Measurements from ENCODE around the gene NOTCH2.

The NOTCH2 gene

DNA sequence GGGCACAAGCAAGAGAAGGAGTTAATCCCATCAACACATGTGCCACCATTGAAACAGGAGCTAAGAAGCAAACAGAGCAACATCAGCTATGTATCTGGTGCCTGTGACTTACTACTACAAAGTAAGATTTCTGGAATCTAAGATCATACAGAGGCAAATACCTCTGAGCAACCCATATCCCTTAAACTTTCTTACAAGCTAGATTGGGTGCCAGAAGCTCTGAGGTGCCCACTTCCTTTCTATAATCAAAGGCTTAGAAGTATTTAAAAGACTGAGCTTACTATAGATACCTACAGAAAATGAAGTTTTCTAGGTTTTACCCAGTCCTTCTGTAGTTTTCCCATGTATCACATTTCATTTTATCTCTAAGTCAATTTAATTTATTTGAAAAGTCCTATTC lies 128.8 kb downstream of the NOTCH2 start:
- DNase-seq, result no peak

DNA sequence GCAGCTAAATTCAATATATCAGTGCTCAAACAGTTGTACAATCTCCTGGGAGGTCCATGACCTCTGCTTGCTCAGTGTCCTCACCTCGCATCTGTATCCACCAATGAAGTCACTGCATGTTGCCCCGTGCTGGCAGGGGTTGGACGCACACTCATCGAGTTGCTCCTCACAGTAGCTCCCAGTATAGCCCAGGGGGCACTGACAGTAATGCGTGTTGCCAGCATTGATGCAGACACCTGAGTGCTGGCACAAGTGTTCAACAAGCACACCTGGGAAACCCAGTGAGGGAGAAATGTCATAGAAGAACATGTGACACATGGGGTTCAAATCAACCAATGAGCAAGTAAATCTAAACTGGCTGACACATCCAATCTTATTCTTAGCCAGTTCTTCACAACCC lies 132.3 kb downstream of the NOTCH2 start:
- no peak for DNase-seq

DNA sequence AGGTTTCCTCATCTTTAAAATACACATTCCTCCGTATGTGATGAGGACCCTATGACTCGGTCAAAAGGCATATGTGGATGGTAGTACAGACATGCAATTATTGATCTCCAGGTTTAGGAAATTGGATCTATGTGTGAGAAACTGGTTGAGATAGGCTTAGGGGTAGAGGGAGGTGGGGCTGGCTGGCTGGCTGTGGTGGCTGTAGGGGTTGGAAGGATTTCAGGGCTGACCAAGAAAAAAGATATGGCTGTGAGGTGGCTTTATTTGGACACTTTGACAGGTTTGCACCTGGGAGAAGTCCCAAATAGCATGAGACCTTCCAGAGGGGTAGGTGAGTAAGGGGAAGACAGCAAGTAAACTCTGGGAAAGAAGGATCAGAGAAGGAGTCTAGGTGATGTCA lies 133.5 kb downstream of the NOTCH2 start:
- no peak for DNase-seq

DNA sequence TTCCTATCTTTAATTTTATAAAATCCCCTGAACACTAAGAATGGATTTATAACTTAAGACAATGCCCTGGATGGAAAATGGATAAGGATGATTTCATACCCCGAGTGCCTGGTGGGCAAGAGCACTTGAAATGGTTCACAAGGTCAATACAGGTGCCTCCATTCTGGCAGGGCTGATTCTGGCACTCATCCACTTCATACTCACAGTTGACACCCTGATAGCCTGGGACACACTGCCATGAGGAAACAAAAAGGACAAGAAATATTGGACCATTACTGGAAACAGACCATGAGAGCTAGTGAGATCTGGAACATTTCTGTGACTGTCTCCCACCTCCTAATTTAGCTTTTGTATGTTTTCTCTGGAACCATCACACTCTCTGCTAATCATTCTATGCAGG lies 134.1 kb downstream of the NOTCH2 start:
- DNase-seq, result no peak

DNA sequence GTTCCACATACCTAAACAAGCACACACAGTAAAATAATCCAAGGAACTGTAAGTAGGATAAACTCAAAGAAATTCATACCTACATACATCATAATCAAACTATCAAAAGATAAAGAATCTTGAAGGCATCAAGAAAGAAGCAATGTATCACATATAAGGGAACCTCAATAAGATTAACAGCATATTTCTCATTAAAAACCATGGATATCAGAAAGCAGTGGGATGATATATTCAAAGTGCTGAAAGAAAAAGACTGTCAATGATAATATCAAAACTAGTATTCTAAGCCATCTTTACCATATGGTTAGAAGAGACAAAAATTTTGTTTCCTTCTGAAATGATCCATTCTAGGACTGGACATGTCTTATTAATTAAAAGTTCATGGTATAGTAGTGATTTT lies 136.1 kb downstream of the NOTCH2 start:
- no peak for DNase-seq

DNA sequence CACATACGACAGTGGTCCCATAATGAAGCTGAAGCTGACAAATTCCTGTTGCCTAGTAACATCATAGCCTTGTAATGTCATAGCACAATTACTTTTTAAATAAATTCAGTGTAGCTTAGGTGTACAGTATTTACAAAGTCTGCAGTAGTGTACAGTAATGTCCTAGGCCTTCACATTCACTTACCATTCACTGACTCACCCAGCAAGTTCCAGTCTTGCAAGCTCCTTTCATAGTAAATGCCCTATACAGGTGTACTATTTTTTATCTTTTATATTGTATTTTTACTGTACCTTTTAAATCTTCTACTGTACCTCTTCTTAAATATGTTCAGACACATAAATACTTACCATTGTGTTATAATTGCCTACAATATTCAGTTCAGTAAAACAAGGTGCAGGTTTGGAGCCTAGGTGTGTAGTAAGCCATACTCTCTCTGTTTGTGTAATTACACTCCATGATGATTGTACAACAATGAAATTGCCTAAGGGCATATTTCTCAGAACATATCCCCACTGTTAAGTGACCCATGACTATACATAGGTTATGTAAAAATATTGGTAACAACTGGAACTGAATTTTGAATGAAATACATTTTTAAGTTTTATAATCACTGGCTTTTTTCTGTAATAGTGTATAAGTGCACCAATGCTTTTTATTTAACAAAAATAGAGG lies 139.7 kb downstream of the NOTCH2 start:
- no peak for DNase-seq

DNA sequence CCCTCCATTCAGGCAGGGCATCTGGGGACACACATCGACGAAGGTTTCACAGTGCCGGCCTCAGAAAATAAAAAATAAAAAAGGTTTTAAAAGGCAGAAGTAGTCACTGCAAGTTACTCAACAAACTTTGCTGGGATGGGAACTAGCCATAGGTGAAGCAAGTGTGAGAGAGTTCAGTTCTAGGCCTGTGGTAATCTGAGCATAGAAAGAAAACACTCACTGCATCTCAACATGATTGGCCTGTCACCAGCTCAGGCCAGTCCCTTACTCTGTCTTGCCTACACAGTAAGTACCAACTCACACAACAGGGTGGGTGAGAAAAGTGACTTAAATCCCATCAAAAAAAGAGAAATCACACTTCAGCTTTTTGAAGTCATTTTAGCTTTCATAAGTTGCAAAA lies 142.9 kb downstream of the NOTCH2 start:
- no peak for DNase-seq

DNA sequence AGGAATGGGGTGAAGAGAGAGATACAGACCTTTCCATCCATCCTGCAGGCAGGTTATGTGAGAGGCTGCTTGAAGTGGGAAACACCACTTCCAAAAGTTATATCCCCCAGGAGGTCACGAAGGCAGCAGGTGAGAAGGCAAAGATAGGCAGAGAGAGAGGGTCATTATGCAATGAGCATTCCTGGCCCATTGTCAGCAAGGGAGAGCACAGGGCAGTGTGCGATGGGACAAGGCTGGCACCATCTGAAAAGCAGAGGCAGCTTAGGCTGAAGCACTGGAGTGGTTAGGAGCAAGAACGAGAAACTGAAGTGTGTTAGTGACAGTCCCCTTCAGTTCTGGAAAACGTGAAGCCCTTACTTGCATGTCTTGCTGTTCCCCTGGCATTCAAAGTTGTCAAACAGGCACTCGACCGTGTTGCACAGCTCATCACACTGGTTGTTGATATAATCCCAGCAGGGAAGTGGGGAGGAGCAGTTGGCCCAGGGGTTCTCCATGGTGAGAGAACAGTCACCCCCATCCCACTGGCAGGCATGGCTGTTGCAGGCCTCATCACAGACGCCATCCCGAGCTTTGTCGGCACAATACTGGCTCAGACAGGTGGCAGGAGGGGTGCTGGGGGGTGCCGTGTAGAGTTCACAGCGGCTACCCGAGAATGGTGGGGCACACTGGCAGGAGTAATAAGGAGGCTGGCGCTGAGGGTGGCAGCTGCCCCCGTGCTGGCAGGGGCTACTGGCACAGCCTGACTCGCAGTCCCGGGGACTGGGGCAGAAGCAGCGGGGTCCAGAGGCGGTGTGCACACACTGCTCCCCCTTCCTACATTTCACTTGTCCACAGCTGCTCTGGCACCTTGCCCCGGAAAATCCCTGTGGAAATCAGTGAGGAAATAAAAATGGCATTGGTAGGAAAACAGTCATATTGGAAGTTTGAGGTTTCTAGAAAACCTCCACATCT lies 144.2 kb downstream of the NOTCH2 start:
- no peak for DNase-seq

DNA sequence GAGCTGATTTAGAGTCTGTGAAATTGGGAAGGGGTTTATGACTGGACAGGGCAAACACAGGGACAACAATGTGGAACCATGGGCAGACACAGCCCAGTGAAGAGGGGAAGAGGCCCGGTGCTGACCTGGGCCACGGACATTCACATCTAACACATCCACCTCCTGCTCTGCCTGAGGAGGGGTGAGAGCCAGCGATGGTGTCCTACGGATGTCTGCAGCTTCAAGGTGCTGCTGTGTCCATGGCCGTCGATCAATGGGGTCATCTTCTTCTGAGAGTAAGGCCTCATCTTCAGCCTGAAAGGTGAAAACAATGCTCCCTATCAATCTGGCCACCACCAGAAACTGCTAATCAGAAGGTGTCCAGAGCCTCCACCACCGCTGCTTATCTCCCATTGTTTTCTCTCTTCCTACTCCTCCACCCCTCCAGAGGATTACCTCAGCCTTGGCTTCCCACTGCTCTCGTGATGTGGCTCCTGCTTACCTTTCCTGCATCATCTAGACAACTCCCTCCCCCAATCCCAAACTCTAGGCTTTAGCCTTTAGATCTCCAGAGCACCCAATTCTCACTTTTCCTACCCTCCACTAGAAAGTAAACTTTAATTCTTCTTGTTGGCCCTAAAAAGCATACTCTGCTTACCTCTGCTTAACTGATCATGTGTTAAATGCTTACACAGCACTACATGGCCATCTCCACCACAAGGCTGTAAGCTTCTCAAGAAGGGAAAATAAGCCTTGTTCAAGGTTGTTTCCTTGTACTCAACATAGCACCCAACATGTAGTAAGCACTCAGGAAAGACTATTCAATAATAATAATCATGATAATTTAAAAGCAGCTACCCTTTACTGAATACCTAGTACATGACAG lies 149.1 kb downstream of the NOTCH2 start:
- DNase-seq, result no peak

DNA sequence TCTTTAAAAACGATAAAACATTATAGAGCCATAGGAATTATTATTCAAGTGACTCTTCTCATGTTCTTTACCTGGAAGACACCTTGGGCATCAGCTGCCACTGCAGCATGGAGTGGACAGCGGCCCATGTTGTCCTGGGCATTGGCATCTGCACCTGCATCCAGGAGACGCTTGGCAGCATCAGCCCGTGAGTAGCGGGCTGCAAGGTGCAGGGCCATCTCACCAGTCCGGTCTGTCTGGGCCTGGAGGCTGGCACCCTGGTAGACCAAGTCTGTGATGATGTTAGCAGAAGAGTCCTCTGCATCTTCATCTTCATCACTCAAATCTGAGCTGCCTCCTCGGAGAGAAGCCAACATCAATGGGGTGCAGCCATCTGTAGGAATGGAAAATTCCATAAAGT lies 150.2 kb downstream of the NOTCH2 start:
- no peak for DNase-seq

DNA sequence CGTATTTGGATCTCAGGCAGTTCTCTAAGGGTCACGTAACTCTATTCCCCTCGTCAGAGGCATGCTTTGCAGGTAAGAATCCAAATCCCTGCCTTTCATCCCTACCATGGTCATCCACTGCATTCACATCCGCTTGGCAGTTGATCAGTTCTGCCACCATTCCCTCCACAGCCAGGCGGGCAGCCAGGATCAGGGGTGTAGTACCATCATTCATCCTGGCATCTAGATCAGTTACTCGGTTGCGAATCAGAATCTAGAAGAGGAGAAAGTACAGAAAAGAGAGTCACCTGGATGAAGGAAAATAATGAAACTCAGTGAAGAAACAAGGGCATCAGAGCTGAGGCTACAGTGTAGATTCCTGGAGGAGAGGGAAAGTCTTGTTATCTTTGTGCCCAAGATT lies 151.2 kb downstream of the NOTCH2 start:
- DNase-seq, result no peak

DNA sequence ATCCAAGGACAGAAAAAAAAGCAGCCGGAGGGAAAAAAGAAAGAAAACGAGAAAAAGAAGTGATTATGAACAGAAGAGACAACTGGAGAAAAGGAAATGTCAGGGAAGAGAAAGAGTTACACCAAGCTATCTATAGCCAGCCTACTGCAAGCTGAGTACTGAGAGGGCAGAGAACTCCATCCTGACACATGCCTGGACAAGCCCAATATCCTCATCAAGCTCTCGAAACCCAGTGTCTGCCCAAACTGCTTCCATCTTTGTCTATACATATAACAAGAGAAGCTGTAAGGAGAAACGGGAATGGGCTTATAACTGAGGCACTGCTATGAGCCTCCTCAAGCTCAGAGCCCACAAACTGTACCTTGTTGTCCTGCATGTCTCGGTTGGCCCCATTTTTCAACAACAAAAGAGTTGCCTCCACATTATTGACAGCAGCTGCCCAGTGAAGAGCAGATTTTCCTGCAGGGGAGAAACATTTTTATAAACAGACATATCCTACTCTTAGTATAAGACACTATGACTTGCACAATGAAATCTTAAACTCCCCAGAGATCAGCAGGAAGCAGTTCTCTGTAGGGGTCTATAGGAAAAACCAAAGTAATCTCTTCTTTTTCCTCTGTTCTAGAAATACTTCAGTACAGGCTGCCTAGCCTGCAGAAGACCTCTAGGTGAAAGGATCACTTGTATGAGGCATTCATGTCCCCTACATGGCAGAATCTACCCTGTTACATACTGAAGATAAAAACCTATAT lies 152.0 kb downstream of the NOTCH2 start:
- DNase-seq, result no peak

DNA sequence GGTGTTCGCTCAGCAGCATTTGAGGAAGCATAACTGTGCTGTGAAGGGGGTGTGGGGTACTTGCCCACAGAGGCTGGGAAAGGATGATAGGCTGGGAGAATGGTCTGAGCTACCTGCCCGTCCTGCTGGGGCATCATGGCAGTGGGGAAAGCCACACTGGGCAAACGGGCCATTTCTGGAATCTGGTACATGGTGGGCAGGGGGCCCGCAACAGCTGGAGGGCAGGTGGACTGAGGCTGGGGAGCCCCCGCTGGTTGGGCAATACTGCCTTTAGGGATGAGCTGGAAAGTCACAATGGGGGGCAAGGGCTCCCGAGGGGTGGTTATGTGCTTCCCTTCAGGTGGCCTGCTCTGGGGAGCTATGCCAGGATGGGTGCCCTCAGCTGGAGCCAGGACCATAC lies 153.9 kb downstream of the NOTCH2 start:
- DNase-seq, result no peak

DNA sequence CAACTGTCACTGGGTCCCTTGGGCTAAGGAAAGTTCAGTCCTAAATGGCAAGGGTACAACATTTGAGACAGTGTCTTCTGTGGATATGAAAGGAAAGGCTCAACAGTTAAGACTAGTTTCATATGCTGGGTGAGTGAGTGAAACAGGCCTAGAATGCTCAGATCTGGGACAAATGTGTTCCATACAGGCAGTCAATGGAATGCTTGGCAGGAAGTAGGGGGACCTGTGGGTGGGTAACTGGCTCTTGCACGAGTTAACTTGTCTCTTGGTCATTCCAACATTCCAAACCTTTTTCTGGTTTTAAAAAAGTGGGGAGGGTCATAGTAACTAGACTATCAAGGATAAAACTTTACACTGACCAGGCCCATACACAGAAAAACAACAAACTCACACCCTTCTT lies 155.4 kb downstream of the NOTCH2 start:
- DNase-seq, result no peak

DNA sequence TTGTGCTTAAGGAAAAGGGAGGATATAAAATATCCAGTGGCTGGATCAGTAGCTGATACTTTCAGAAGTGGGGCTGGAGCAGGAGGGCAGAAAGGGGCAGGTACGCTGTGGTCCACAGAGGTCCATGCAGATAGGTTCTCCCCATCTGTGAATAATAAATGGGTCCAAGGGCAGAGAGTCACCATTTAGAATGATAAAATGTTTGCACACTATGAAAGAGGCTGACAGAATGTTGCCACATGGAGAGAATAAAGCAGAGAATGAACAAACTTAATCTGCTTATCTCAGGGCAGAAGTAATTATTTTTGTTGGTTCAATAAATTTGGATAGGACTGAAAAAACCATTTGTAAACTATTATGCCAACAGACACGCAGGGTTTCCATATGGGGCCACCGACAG lies 156.5 kb downstream of the NOTCH2 start:
- no peak for DNase-seq

DNA sequence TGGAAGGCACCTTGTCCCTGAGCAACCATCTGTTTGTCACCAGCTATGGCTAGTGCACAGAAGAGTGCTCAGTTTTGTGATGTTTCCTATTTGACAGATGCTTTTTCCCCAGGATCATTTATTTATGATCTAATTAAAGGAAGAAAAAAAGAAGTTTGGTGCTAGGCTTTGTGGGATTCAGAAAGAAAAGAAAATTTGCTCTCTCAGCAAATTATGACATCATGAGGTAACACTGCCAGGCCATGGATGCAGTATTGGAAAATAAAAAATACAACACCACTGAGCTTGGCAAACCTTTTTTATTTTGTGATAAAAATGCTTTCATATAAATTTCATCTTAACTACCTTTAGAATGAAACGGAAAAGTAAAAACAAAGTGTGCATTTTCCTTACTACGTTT lies 157.7 kb downstream of the NOTCH2 start:
- DNase-seq, result no peak

DNA sequence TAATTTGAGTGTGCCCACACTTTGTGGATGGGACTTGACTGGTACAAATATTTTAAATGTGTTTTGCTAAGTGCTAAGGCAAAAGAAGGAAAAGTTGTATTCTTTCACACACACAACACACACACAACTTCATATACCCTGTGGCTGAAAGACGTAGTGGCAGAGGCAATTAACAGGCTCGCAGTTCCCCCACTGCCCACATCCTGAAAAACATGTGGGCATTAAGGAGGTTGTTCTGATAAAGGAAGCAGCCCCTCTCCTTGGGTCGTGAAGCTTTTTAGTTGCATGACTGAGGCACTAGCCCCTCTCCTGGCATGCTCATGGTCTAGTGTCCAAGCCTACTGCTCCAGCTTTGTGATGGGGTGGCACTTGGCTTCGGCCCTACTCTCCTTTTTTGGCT lies 158.8 kb downstream of the NOTCH2 start:
- no peak for DNase-seq

DNA sequence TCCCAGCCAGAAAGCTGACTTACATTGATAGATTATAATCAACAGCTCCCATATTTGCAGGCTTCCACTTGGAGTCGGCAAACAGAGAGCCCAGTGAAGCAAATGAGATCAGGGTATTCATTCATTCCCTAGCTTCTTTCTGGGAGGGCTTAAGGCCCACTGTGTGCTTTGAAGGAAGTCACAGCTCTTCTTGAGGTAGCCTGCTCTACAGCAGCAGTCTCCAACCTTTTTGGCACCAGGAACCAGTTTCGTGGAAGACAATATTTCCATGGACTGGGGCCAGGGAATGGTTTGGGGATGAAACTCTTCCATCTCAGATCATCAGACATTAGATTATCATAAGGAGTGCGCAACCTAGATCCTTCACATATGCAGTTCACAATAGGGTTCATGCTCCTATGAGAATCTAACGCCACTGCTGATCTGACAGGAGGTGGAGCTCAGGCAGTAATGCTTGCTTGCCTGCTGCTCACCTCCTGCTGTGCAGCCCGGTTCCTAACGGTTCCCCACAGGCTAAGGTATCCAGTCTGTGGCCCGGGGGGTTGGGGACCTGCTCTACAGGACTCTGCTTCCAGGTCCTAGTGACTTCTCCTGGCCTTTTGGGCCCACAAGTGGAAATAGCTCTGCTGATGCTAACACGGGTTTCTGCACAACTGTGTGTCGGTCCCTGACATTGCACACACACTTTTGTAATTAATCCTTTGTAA lies 159.4 kb downstream of the NOTCH2 start:
- no peak for DNase-seq

DNA sequence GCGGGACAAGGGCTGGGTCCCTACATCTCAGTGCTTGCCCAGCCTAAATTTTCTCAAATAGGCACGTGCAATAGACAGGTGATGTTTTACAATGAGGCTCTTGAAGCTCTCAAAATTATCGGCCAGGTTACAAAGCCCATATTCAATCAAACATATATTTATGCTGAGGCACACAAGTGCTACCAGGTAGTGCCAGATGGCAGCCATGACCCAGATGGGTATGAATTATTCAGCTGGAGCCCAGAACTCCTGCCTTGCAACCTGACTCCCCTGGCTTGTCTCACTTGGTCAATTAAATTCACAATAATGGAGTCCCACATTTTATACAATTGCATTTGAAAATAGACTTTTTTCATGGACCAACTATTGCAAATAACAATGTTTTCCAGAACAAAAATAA lies 160.8 kb downstream of the NOTCH2 start:
- DNase-seq, result no peak

DNA sequence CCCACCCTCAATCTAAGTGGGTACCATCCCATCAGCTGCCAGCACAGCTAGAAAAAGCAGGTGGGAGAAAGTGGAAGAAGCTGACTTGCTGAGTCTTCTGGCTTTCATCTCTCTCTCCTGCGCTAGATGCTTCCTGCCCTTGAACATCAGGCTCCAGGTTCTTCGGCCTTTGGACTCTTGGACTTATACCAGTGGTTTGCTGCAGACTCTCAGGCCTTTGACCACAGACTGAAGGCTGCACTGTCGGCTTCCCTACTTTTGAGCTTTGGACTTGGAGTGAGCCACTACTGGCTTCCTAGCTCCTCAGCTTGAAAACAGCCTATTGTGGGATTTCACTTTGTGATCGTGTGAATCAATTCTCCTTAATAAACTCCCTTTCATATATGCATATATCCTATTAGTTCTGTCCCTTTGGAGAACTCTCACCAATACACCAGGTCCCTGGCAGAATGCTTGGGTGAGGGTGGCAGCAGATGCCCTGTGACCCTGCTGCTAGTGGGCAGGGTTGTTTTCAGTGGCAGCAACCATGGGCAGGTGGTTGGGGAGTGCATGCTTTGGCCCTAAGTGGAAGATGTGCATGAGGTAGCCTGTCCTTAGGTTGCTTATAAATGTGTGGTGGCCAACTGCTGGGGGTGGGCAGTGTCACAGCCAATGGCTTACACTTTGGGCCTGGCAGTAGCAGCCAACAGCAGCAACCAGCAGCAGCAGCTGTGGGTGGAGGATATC lies 162.4 kb downstream of the NOTCH2 start:
- no peak for DNase-seq

DNA sequence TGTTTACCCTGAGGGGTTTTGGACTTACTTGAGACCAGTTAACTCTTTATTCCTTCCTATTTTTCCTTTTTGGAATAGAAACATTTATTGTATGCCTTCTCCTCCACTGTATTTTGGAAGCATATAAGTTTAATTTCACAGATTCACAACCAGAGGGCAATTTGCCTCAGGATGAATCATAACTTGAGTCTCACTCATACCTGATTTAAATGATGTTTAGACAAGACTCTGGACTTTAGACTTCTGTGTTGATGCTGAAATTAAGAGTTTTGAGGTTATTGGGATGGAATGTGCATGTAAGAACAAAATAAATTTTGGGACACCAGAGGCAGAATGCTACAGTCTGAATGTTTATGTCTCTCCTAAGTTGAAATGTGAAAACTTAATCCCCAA lies 166.0 kb downstream of the NOTCH2 start:
- no peak for DNase-seq

Data from SIG-M5 (cell line).